ENCODE results near the gene CDH13.

Gene CDH13

GRCh38 chr16:83318390-83318789, 691.6 kb downstream of the CDH13 start:
- DNase-seq: no peak

GRCh38 chr16:83328936-83329335, 702.2 kb downstream of the CDH13 start:
- no peak for DNase-seq

- no peak for DNase-seq
These were observed 702.7 kb downstream of the CDH13 start for GRCh38 chr16:83329441-83329840.

- DNase-seq: no peak
These were observed 703.5 kb downstream of the CDH13 start for GRCh38 chr16:83330251-83330650.

DNA sequence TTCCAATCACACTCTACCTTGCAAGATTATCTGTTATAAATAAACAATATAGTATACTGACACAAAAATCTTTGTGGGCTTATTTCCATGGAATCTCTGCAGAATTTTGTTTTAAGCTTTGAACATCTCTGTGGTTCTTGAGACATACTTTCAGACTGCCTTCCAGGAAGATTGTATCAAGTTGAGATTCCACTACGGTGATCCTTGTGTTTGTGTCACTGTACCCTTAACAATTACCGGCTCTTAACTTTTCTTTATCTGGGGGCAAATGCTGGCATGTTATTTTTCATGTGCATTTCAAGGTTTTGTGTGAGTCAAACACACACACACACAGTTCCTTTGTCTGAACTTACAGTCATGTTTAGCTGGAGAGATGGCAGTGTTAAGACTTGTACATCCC, 708.3 kb downstream of the CDH13 start:
- no peak for DNase-seq

DNA sequence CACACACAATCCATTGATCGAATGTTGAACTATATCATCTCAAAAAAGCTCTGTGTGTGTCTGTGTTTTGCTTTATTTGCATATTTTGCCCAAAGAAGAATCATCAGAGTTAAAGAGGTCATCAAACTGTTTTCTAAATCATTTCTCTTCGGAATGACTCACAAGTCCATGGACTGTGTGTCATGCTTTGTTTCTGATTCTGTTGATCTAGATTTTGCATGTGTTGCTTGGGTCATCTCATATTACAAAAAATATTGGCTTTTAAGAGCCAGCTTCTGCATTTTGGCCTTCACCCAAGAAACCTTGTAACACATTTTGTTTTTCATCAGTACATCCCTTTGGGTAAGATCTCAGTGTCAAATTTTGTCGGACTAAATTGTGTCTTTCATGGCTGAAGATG, 709.8 kb downstream of the CDH13 start:
- no peak for DNase-seq

- DNase-seq: no peak
These were observed 711.4 kb downstream of the CDH13 start for GRCh38 chr16:83338138-83338537.

GRCh38 chr16:83338941-83339340, 712.2 kb downstream of the CDH13 start:
- no peak for DNase-seq

DNA sequence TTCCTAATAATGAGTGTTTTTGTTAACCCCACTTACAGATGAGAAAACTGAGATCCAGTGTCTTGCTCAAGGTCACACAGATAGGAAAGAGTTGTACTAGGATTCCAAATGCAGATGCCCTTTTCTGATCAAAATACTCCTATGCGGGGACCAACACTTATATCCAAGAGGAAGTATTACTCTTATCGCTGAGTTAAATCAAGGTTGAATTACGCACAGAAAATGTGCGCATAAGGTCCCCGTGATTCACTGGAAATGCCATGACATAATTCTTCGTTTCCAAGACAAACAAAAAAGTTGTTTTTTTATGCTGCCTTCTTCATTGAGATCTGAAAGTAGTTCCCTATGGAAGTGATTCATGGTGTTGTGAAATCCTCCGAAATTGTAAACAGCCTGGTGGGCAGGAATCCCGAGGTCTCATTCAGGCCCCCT, 717.2 kb downstream of the CDH13 start:
- DNase-seq: no peak

DNA sequence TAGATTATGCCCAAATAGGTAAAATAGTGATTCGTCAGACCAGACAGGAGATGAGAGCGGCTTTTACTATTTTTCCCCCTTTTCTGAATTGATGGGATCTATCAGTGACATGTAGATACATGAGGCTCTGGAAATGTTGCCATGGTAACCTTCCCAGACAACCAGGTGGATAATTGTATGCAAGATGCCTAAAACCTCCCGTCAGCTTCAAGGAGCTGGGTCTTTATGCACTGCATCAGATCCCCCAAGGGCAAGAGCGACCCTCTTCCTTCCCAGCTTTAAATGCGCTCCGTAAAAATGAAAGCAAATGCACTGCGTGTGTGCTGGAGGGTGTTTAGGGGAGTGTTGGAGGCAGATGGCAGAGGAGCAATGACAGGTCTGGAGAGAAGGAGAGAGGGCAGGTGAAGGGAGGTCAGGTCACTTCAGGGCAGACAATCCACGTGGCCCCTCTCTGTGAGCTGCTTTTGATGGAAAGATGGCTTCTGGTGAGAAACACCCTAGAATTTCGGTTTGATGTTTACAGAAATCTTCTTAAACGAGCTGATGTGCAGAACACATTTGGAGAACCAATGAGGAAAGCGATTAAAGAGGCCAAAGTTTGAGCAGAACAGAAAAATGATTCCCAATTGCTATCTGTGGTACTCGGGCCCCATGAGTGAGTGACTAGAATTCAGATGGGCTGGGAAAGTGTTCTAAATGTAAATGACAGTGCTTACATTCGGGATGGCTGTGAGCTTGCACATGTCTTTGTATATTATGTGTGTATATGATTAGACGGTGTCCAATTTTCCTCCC, 719.3 kb downstream of the CDH13 start:
- DNase-seq: no peak

DNA sequence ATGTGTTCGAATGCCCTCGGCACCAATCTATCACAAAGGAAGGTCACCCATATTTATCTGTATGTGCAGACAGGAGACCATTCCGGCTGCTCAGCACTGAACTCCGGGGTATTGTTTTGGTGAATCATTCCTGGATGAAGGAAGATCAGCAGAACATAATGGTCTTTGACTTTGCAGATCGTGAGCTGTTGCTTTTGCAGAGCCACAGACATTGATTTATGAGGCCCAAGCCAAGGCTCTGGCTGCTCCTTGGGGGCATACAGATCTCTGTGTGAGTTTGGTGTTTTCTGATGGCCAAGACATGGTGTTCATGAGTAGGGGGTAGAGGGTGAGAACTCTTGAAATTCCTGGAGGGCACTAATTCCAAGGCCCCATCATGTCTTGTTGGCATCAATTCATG, 722.2 kb downstream of the CDH13 start:
- DNase-seq: no peak

DNA sequence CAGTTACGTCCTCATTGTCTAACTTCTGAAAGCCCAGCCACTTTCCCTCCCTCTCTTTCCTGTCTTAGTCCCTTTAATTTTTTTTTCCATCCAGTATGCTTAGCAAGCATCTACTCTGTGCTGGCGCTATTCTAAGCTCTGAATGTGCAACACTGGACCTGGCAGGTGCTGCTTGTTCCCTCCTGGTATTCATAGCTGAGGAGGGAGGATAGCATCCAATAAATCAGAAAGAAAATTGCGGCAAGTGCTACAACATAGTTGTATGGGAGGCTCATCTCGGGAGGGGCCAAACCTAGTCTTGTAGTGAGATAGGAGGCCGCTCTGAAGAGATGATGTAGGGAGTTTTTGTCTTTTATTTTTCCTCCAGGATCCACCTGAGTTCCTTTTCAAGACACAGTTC, 723.7 kb downstream of the CDH13 start:
- DNase-seq: no peak

- no peak for DNase-seq
These were observed 725.1 kb downstream of the CDH13 start for GRCh38 chr16:83351846-83352245.

DNA sequence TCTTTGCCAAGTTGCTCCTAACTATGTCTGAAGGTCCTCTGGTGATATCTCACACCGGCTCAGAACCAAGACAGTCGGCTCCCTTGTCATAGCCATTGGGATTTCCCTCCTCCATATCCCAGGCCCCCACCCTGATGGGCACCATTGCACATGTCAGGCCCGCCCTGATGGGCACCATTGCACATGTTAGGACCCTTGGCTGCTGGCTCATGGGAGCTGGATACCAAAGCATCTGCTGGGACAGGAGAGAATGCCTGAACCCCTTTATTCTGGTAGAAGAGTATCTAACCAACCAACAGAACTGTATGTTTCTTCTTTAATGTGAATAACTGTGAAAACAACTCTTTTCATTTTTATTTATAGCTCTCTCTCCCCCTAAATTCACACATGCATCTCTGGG, 726.5 kb downstream of the CDH13 start:
- DNase-seq: no peak

GRCh38 chr16:83354015-83354414, 727.2 kb downstream of the CDH13 start:
- no peak for DNase-seq

- no peak for DNase-seq
These were observed 728.9 kb downstream of the CDH13 start for GRCh38 chr16:83355570-83356218.

DNA sequence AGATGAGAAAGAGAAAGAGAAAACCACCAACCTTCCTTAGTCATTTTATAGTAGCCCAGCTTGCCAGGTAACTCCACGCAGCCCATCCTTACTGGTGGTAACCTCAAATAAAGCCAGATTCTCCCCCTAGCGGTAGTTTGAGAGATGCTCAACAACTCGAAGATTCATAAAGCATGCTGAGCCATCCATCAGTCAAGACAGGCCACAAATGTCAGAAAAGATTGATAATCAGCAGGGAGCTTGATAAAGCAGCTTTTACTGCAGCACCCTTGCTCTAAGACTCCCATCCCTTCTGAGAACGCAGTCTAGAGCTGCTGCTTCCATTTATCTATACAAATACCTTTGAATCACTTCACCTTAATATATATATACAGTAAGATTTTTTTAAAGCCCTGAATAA, 729.5 kb downstream of the CDH13 start:
- peak; percentile 65 for DNase-seq

- DNase-seq: no peak
These were observed 730.2 kb downstream of the CDH13 start for GRCh38 chr16:83356986-83357385.

- DNase-seq: no peak
These were observed 736.8 kb downstream of the CDH13 start for GRCh38 chr16:83363521-83363920.

- no peak for DNase-seq
These were observed 738.4 kb downstream of the CDH13 start for GRCh38 chr16:83365166-83365565.

DNA sequence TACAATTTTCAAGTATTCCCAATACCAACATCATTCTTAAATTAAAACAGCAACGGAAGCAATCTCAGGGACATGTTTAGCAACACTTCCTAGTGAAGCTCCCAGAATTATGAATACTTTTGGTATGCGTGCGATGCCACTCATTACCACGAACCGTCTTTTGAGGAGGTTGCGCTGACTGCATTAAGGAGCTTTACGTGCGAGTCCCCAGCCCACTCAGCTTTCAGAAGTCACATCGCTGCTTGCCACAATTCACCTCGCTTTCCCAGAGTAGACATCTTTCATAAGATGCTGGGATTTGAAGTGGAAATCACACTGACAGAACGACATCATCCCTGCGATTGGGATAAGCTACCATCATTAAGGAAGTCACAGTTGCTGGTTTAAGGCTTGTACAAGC, 739.5 kb downstream of the CDH13 start:
- DNase-seq: no peak

- DNase-seq: no peak
These were observed 748.2 kb downstream of the CDH13 start for GRCh38 chr16:83374979-83375378.

DNA sequence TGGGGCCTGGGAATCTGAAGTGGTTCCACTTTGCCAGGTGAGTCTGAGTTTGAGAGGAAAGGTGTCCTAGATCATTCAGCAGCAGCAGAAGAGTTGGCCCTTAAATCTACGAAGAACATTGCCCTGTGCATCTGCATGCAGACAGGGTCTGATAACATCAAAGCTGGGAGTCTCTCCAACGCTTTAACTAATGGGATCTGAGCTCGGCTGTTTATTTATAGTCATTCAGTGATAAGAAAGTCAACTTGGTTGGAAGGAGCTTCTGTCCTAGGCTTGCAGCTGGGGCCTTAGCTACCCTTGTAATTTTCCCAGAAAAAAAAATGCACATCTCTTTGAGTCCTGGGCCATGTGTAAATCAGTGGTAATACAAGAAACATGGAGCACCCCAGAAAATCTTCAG, 763.0 kb downstream of the CDH13 start:
- no peak for DNase-seq

DNA sequence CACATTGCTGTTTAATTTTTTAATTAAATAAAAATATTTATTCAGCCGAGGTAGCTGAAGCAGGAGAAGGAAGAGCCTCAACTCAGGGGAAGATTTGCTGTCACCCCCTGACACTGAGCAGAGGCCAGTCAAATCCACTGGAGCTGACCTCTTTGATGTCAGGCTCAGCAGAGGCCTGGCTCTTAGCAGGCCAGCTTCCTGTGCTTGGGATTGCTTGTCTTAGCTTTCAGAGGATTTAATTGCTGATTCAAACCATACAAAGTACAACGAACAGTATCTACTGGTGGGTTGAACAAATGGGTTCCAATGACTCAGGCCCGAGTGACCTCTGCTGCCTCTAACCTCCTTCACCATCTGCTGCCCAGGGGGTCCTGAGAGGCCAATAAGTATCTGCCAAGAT, 764.0 kb downstream of the CDH13 start:
- DNase-seq: peak; percentile 84

- peak; percentile 61 for DNase-seq
These were observed 766.0 kb downstream of the CDH13 start for GRCh38 chr16:83392743-83393142.
